MCF 10A (cell line): ENCODE data around the gene EP400. TPM values are rescaled to one million over a fixed set of nuclear protein-coding genes. Genes with fewer than 3 reads are reported as not detected.

Source experiments
- BruUV-seq: library from RNA; stranded (reverse); fragments of 400-500 nt; replicated peaks from 2 replicates; lab custom pipeline; 2021; lab: Mats Ljungman, UMichigan
- CTCF ChIA-PET: fragments of 300-600 bp; sonication (Branson Sonifier 250); formaldehyde crosslinking; extraction: SDS; loops from one replicate; lab custom pipeline; 2021; ENCODE audit warnings: antibody characterized with exemption, inconsistent platforms; lab: Yijun Ruan, JAX
- POLR2A ChIA-PET: fragments of 300-600, 350-650 bp; sonication (Branson Sonifier 250); formaldehyde crosslinking; extraction: SDS; loops from one replicate; lab custom pipeline; 2020; ENCODE audit warnings: antibody characterized with exemption, inconsistent platforms; lab: Yijun Ruan, JAX
- DNase-seq: peaks from one replicate; pipeline ENCODE4 v3.0.0-alpha.2; 2018; ENCODE audit not compliant: unreplicated experiment
- H3K27ac Mint-ChIP-seq: one replicate; pipeline ENCODE4 v1.8.0; 2022; ENCODE audit warnings: mild to moderate bottlenecking, low read depth, mixed read lengths; ENCODE audit not compliant: unreplicated experiment
- H3K27me3 Mint-ChIP-seq: one replicate; pipeline ENCODE4 v1.8.0; 2022; ENCODE audit warnings: mixed read lengths; ENCODE audit not compliant: insufficient read depth, unreplicated experiment
- H3K36me3 Mint-ChIP-seq: one replicate; pipeline ENCODE4 v1.8.0; 2022; ENCODE audit warnings: mild to moderate bottlenecking, moderate library complexity, mixed read lengths; ENCODE audit not compliant: insufficient read depth, unreplicated experiment
- H3K4me1 Mint-ChIP-seq: one replicate; pipeline ENCODE4 v1.8.0; 2022; ENCODE audit warnings: mixed read lengths; ENCODE audit not compliant: insufficient read depth, unreplicated experiment
- H3K4me3 Mint-ChIP-seq: one replicate; pipeline ENCODE4 v1.8.0; 2022; ENCODE audit warnings: mild to moderate bottlenecking, moderate library complexity, mixed read lengths; ENCODE audit not compliant: unreplicated experiment
- H3K9me3 Mint-ChIP-seq: one replicate; pipeline ENCODE4 v1.8.0; 2022; ENCODE audit warnings: mixed read lengths; ENCODE audit not compliant: unreplicated experiment
- CTCF ChIP-seq: fragments of 200-600 bp; IDR thresholded peaks from one replicate; pipeline ENCODE4 v1.8.0; 2022; ENCODE audit warnings: antibody characterized with exemption, mild to moderate bottlenecking; ENCODE audit not compliant: unreplicated experiment
- intact Hi-C: fragments of 100-400 bp; cut with micrococcal nuclease; formaldehyde crosslinking; loops from 2 replicates; pipeline ENCODE4 v1.14.1; 2022
- total RNA-seq: library from RNA; stranded (reverse); gene quantifications from 2 replicates; pipeline ENCODE4 v1.2.3, GENCODE V29; 2022

Gene EP400
- total RNA-seq, 1 experiment from 2014 or later, result 52.4 TPM

- no TSS peak for BruUV-seq
- CTCF ChIA-PET, result no interaction called here
- H3K9me3 Mint-ChIP-seq, result no peaks in the 10 kb centered on the region
These were observed 177.3 kb downstream of the EP400 start for GRCh38 chr12:132127041-132127440.

GRCh38 chr12:132129007-132129406 lies 179.3 kb downstream of the EP400 start:
- H3K4me1 Mint-ChIP-seq, result no peaks in the 10 kb centered on the region
- H3K27me3 Mint-ChIP-seq, result no peaks in the 10 kb centered on the region
- peaks cover 48% of the 10 kb centered on the region for H3K36me3 Mint-ChIP-seq
- ChIA-PET POLR2A (no interaction called here), CTCF (no interaction called here)
- no peak for TF ChIP-seq CTCF
- no TSS peak for BruUV-seq
- intact Hi-C loops, result no loop called here
- no peak for DNase-seq
- no peak overlapping the region for H3K4me3 Mint-ChIP-seq
- H3K27ac Mint-ChIP-seq, result no peak overlapping the region
- no peaks in the 10 kb centered on the region for H3K9me3 Mint-ChIP-seq

More at GRCh38 chr12:132127041-132127440, 177.3 kb downstream of the EP400 start:
- TF ChIP-seq CTCF, result no peak
- peaks cover 58% of the 10 kb centered on the region for H3K36me3 Mint-ChIP-seq
- intact Hi-C loops, result no loop called here
- POLR2A ChIA-PET, result no interaction called here
- no peaks in the 10 kb centered on the region for H3K4me1 Mint-ChIP-seq
- no peak overlapping the region for H3K27ac Mint-ChIP-seq
- H3K4me3 Mint-ChIP-seq, result no peak overlapping the region
- H3K27me3 Mint-ChIP-seq, result no peaks in the 10 kb centered on the region
- no peak for DNase-seq

- no TSS peak for BruUV-seq
- H3K27me3 Mint-ChIP-seq, result no peaks in the 10 kb centered on the region
- TF ChIP-seq CTCF, result no peak
- POLR2A ChIA-PET, result no interaction called here
- H3K9me3 Mint-ChIP-seq, result no peaks in the 10 kb centered on the region
- peaks cover 40% of the 10 kb centered on the region for H3K36me3 Mint-ChIP-seq
- no peak overlapping the region for H3K4me3 Mint-ChIP-seq
- H3K4me1 Mint-ChIP-seq, result no peaks in the 10 kb centered on the region
- no peak overlapping the region for H3K27ac Mint-ChIP-seq
- DNase-seq, result no peak
- CTCF ChIA-PET, result no interaction called here
- intact Hi-C loops, result no loop called here
These were observed 180.9 kb downstream of the EP400 start for GRCh38 chr12:132130690-132131089.

Other genes with a start within 250 kb of the EP400 start
- gene SFSWAP, start 238.9 kb upstream of the EP400 start, total RNA-seq, result 68.2 and 68.8 TPM in 2 replicates
- gene MMP17, start 121.5 kb upstream of the EP400 start, total RNA-seq, result 4.3 and 5.4 TPM in 2 replicates
- gene ULK1, start 55.3 kb upstream of the EP400 start, total RNA-seq, result 21.7 and 28.2 TPM in 2 replicates
- gene PUS1, start 20.7 kb upstream of the EP400 start, total RNA-seq, result 44.1 and 72.3 TPM in 2 replicates
- gene DDX51, start 194.4 kb downstream of the EP400 start, total RNA-seq, result 18.3 and 24.0 TPM in 2 replicates
- gene NOC4L, start 194.5 kb downstream of the EP400 start, total RNA-seq, result 24.2 and 32.0 TPM in 2 replicates